Measurements from ENCODE around the gene OPCML. TPM values are rescaled to one million over a fixed set of nuclear protein-coding genes. Genes with fewer than 3 reads are reported as not detected.

OPCML gene
- total RNA-seq, 4 donors from 2014 or later = 0.16 TPM; not detected in 3

DNA sequence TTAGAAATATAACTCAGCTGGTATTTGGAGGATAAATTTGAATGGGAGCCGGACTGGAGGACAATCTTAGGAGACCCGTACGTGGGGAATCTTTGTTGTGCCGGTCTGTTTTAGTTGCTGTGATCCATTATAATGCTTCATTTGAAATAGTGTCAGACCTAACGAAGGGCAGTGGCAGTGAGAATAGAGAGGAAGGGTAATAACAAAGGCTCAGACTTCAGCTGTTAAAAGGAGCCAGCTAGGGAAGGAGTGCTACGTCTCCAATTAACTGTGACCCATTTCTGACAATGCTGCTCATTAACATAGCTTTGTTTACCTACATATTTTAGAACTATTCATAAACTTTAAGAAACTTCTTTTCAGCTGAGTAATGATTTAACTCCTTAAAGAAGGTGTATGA is 246.9 kb downstream of the OPCML start:
- H3K4me3 ChIP-seq (ENCODE audit: low read depth, poor library complexity, severe bottlenecking) = no peak overlapping the region
- DNase-seq (ENCODE audit: low spot score in 2 of 2) = no peak
- whole genome bisulfite sequencing, 2 donors = 60 to 63% methylated on average over 6 of the region's 6 CpGs
- intact Hi-C loops (cut with DNase I; ENCODE audit: low total_unique reads) = no loop called here
- TF ChIP-seq, protein P1, sequence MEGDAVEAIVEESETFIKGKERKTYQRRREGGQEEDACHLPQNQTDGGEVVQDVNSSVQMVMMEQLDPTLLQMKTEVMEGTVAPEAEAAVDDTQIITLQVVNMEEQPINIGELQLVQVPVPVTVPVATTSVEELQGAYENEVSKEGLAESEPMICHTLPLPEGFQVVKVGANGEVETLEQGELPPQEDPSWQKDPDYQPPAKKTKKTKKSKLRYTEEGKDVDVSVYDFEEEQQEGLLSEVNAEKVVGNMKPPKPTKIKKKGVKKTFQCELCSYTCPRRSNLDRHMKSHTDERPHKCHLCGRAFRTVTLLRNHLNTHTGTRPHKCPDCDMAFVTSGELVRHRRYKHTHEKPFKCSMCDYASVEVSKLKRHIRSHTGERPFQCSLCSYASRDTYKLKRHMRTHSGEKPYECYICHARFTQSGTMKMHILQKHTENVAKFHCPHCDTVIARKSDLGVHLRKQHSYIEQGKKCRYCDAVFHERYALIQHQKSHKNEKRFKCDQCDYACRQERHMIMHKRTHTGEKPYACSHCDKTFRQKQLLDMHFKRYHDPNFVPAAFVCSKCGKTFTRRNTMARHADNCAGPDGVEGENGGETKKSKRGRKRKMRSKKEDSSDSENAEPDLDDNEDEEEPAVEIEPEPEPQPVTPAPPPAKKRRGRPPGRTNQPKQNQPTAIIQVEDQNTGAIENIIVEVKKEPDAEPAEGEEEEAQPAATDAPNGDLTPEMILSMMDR (IDR thresholded peaks at IDR 0.05) = no peak
- no peak for TF ChIP-seq POLR2A (IDR thresholded peaks at IDR 0.05)

DNA sequence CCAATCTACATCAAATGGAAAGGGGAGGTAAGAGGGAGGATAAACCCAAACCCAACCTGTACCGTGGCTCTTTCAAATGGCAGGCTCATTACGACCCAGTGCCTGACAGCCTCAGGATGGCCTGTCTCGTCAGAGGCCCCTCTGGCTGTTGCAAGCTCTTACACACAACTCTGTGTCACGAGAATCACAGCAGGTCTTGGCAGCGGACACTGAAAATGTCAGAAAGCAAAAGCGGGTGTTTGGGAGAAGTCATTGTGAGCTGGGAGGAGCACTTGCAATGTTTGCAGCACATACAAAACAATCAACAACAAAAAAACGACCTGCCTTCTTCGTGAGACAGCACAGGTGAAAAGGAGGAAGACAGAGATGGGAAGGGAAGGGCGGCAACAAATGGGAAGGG is 248.1 kb downstream of the OPCML start:
- no peak for DNase-seq (ENCODE audit: low spot score in 2 of 2)
- no peak overlapping the region for H3K4me3 ChIP-seq (ENCODE audit: low read depth, poor library complexity, severe bottlenecking)
- intact Hi-C loops (cut with DNase I; ENCODE audit: low total_unique reads) = no loop called here
- WGBS, 2 donors = 62 to 64% methylated on average over 9 of the region's 9 CpGs
- TF ChIP-seq POLR2A (IDR thresholded peaks at IDR 0.05) = no peak
- TF ChIP-seq, protein P1 (IDR thresholded peaks at IDR 0.05) = no peak

DNA sequence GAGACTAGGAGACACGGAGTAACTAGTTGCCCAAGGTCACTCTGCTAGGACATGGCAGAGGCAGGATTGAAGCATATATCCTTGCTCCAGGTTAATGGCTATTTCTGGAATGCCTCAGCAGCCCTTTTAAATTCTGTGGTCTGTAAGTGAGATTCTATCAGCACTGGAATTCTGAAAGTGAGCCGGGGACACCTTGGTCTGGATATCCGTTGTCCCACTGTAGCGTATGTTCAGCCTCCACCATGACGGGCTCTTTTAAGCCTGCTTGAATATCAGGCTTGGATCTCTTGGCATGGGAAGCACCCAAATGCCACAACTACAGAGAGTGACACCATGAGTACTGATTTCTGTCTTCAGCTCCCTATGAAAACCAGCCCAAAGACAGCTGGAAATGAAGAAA is 254.4 kb downstream of the OPCML start:
- TF ChIP-seq, protein P1 (IDR thresholded peaks at IDR 0.05) = no peak
- TF ChIP-seq POLR2A (IDR thresholded peaks at IDR 0.05) = no peak
- 93% methylated on average over 5 of the region's 5 CpGs for WGBS, 2 donors
- H3K4me3 ChIP-seq (ENCODE audit: low read depth, poor library complexity, severe bottlenecking) = no peak overlapping the region
- no peak for DNase-seq (ENCODE audit: low spot score in 2 of 2)
- intact Hi-C loops (cut with DNase I; ENCODE audit: low total_unique reads) = no loop called here

GRCh38 chr11:133271871-133272776 is 260.2 kb downstream of the OPCML start:
- intact Hi-C loops (cut with DNase I; ENCODE audit: low total_unique reads) = no loop called here
- no peak for TF ChIP-seq POLR2A (IDR thresholded peaks at IDR 0.05)
- TF ChIP-seq, protein P1 (IDR thresholded peaks at IDR 0.05) = no peak
- 68 to 74% methylated on average over 6 of the region's 6 CpGs for WGBS, 2 donors

DNA sequence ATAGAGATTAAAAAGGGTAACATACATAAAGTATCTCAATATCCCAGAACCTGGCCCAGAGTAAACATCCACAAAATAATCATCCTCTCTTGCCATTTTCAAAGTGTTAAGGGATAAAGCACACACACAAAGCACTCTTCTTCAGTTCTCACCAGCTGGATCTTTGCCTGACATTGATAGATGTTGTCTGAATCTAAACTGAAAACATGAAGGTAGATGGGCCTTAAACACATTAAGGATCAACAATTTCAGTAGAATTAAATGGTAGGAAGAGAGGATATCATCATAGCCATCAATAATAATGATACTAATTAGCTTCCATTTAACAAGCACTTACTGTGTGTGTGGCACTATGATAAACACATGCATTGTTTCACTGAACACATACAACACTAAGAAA is 261.1 kb downstream of the OPCML start:
- no peak for DNase-seq (ENCODE audit: low spot score in 2 of 2)
- TF ChIP-seq POLR2A (IDR thresholded peaks at IDR 0.05) = no peak
- TF ChIP-seq, protein P1 (IDR thresholded peaks at IDR 0.05) = no peak
- intact Hi-C loops (cut with DNase I; ENCODE audit: low total_unique reads) = no loop called here
- H3K4me3 ChIP-seq (ENCODE audit: low read depth, poor library complexity, severe bottlenecking) = no peak overlapping the region

More at GRCh38 chr11:133271871-133272776, 260.2 kb downstream of the OPCML start:
- no peak overlapping the region for H3K4me3 ChIP-seq (ENCODE audit: low read depth, poor library complexity, severe bottlenecking)
- no peak for DNase-seq (ENCODE audit: low spot score in 2 of 2)

Measured in lower leg skin (tissue), 4 donors.